Chondrocyte (in vitro differentiated cells): Measurements from ENCODE around the gene STIMATE. TPM values are rescaled to one million over a fixed set of nuclear protein-coding genes. Genes with fewer than 3 reads are reported as not detected.

ENCODE experiments used
- DNase-seq: peaks from one replicate; pipeline ENCODE4 v3.0.0; 2021; ENCODE audit warnings: mixed read lengths, low spot score
- H3K27ac Mint-ChIP-seq: one replicate; pipeline ENCODE4 v1.8.0; 2021; ENCODE audit warnings: mild to moderate bottlenecking, moderate library complexity, mixed read lengths; ENCODE audit not compliant: unreplicated experiment
- H3K27me3 Mint-ChIP-seq: 2 replicates; pipeline ENCODE4 v1.8.0; 2021; ENCODE audit warnings: low read depth, mixed read lengths
- H3K36me3 Mint-ChIP-seq: 2 replicates; pipeline ENCODE4 v1.8.0; 2021; ENCODE audit warnings: low read depth, mixed read lengths
- H3K4me1 Mint-ChIP-seq: 2 replicates; pipeline ENCODE4 v1.8.0; 2021; ENCODE audit warnings: low read depth, mild to moderate bottlenecking, mixed read lengths
- H3K4me3 Mint-ChIP-seq: one replicate; pipeline ENCODE4 v1.8.0; 2021; ENCODE audit warnings: mild to moderate bottlenecking, moderate library complexity, mixed read lengths; ENCODE audit not compliant: unreplicated experiment
- H3K9me3 Mint-ChIP-seq: 2 replicates; pipeline ENCODE4 v1.8.0; 2021; ENCODE audit warnings: low read depth, mixed read lengths
- total RNA-seq: library from RNA; stranded (reverse); gene quantifications from 3 replicates; pipeline ENCODE4 v1.2.1, GENCODE V29; 2021
- TF ChIP-seq, protein P1 (sequence below): fragments of 200-600 bp; sonication (generic); IDR thresholded peaks from 2 replicates; pipeline ENCODE4 v1.5.0; 2021; ENCODE audit warnings: antibody characterized with exemption, mild to moderate bottlenecking, moderate library complexity

The STIMATE gene
- total RNA-seq, 1 donor from 2014 or later, result 19.0 TPM

- Mint-ChIP-seq H3K4me1 (peaks cover 50% of the 10 kb centered on the region), H3K27ac (no peak overlapping the region), H3K27me3 (no peaks in the 10 kb centered on the region), H3K4me3 (no peak overlapping the region), H3K36me3 (no peaks in the 10 kb centered on the region), H3K9me3 (no peaks in the 10 kb centered on the region)
- no peak for DNase-seq
- TF ChIP-seq, protein P1, sequence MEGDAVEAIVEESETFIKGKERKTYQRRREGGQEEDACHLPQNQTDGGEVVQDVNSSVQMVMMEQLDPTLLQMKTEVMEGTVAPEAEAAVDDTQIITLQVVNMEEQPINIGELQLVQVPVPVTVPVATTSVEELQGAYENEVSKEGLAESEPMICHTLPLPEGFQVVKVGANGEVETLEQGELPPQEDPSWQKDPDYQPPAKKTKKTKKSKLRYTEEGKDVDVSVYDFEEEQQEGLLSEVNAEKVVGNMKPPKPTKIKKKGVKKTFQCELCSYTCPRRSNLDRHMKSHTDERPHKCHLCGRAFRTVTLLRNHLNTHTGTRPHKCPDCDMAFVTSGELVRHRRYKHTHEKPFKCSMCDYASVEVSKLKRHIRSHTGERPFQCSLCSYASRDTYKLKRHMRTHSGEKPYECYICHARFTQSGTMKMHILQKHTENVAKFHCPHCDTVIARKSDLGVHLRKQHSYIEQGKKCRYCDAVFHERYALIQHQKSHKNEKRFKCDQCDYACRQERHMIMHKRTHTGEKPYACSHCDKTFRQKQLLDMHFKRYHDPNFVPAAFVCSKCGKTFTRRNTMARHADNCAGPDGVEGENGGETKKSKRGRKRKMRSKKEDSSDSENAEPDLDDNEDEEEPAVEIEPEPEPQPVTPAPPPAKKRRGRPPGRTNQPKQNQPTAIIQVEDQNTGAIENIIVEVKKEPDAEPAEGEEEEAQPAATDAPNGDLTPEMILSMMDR, result no peak
Measured at GRCh38 chr3:52894756-52895155, 2.6 kb downstream of the STIMATE start.

- no peaks in the 10 kb centered on the region for H3K27me3 Mint-ChIP-seq
- H3K4me3 Mint-ChIP-seq, result no peak overlapping the region
- peak overlapping the region; percentile 18 for H3K27ac Mint-ChIP-seq
- H3K4me1 Mint-ChIP-seq, result peaks cover 50% of the 10 kb centered on the region
- no peaks in the 10 kb centered on the region for H3K36me3 Mint-ChIP-seq
- TF ChIP-seq, protein P1, result no peak
- no peaks in the 10 kb centered on the region for H3K9me3 Mint-ChIP-seq
- DNase-seq, result no peak
Measured at GRCh38 chr3:52893723-52894122, 3.6 kb downstream of the STIMATE start.

DNA sequence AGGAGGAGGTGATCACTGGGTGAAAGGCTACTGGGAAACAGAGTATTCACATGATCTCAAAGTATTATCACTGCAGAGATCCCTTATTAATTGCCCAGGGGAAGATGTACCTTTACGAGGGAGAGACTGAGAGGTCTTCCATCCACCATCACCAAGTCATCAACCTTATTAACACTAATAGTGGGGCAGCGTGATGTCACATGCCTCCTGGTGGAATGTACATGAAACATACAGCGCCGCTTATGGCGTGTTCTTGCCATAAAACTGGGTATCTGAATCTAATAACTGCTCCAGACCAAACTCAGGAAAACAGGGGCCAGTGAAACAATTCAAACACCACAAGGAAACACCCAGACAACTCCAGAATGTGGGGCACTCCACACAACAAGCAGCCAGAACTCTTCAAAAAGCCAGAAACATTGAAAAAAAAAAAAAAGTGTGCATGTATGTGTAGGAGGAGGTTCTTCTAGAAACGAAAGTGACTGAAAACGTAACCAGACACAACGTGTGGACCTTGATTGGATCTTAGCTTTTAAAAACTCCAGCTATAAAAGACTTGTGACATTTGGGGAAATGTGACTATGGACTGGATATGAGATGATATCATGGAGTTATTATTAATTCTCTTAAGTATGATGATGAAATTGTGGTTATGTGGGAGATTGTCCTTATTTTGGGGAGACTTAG lies 4.6 kb downstream of the STIMATE start:
- Mint-ChIP-seq H3K27me3 (no peaks in the 10 kb centered on the region), H3K9me3 (no peaks in the 10 kb centered on the region), H3K4me3 (no peak overlapping the region), H3K36me3 (no peaks in the 10 kb centered on the region), H3K27ac (no peak overlapping the region), H3K4me1 (peaks cover 46% of the 10 kb centered on the region)
- DNase-seq, result no peak
- TF ChIP-seq, protein P1, result no peak

GRCh38 chr3:52892290-52892624 lies 5.1 kb downstream of the STIMATE start:
- Mint-ChIP-seq H3K4me1 (peaks cover 46% of the 10 kb centered on the region), H3K36me3 (no peaks in the 10 kb centered on the region), H3K4me3 (no peak overlapping the region), H3K27ac (no peak overlapping the region), H3K9me3 (no peaks in the 10 kb centered on the region), H3K27me3 (no peaks in the 10 kb centered on the region)
- DNase-seq, result no peak
- TF ChIP-seq, protein P1, result no peak

GRCh38 chr3:52891615-52892081 lies 5.7 kb downstream of the STIMATE start:
- no peak overlapping the region for H3K27ac Mint-ChIP-seq
- H3K4me3 Mint-ChIP-seq, result no peak overlapping the region
- H3K36me3 Mint-ChIP-seq, result no peaks in the 10 kb centered on the region
- TF ChIP-seq, protein P1, result no peak
- H3K9me3 Mint-ChIP-seq, result no peaks in the 10 kb centered on the region
- peaks cover 43% of the 10 kb centered on the region for H3K4me1 Mint-ChIP-seq
- DNase-seq, result no peak
- no peaks in the 10 kb centered on the region for H3K27me3 Mint-ChIP-seq
